Nephron (organoid): ENCODE data around the gene BTG2.

ENCODE experiments used
- H3K27ac Mint-ChIP-seq, 3 experiments: 2 replicates each; pipeline ENCODE4 v1.8.0; 2020; ENCODE audit warnings: mixed read lengths in 3 of 3, mild to moderate bottlenecking in 2 of 3, moderate library complexity in 1 of 3
- H3K27me3 Mint-ChIP-seq: 2 replicates; pipeline ENCODE4 v1.8.0; 2021; ENCODE audit warnings: low read depth, mild to moderate bottlenecking, moderate library complexity, mixed read lengths
- H3K36me3 Mint-ChIP-seq: 2 replicates; pipeline ENCODE4 v1.8.0; 2020; ENCODE audit warnings: low read depth, mixed read lengths
- H3K4me1 Mint-ChIP-seq: 2 replicates; pipeline ENCODE4 v1.8.0; 2020; ENCODE audit warnings: mixed read lengths
- H3K4me3 Mint-ChIP-seq, 3 experiments: 2 replicates each; pipeline ENCODE4 v1.8.0; 2020; ENCODE audit warnings: mild to moderate bottlenecking in 3 of 3, mixed read lengths in 3 of 3, moderate library complexity in 2 of 3
- H3K9me3 Mint-ChIP-seq: 2 replicates; pipeline ENCODE4 v1.8.0; 2020; ENCODE audit warnings: mixed read lengths
- TF ChIP-seq, protein P1 (sequence below), 3 experiments: fragments of 200-600 bp; sonication (generic); IDR thresholded peaks; one replicate each; pipeline ENCODE4 v1.5.0; 2021; ENCODE audit warnings: antibody characterized with exemption in 3 of 3; ENCODE audit not compliant: unreplicated experiment in 3 of 3

BTG2 gene

DNA sequence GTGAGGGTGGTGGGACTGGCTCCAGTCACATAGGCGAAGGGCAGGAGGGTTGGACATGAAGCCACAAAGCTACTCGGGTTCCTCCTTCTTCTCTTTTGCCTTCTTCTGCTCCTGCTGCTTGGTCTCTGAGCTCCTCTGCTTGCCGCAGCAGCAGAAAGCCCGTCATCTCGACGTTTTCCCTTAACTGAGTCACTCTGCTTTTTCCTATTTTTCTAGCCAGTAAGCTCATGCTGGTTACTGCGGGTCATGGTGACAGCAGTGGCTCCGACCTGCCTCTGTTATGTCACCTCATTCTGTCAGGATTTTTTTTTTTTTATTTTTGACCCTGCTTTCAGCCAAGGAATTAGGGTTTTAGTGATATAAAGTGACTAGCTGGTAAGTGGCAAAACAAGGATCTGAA, 48.2 kb downstream of the BTG2 start:
- no peak overlapping the region for H3K4me3 Mint-ChIP-seq
- H3K27ac Mint-ChIP-seq: no peak overlapping the region
- peaks cover 22% of the 10 kb centered on the region for H3K27me3 Mint-ChIP-seq
- H3K9me3 Mint-ChIP-seq: no peaks in the 10 kb centered on the region
- no peaks in the 10 kb centered on the region for H3K36me3 Mint-ChIP-seq
- TF ChIP-seq, protein P1, sequence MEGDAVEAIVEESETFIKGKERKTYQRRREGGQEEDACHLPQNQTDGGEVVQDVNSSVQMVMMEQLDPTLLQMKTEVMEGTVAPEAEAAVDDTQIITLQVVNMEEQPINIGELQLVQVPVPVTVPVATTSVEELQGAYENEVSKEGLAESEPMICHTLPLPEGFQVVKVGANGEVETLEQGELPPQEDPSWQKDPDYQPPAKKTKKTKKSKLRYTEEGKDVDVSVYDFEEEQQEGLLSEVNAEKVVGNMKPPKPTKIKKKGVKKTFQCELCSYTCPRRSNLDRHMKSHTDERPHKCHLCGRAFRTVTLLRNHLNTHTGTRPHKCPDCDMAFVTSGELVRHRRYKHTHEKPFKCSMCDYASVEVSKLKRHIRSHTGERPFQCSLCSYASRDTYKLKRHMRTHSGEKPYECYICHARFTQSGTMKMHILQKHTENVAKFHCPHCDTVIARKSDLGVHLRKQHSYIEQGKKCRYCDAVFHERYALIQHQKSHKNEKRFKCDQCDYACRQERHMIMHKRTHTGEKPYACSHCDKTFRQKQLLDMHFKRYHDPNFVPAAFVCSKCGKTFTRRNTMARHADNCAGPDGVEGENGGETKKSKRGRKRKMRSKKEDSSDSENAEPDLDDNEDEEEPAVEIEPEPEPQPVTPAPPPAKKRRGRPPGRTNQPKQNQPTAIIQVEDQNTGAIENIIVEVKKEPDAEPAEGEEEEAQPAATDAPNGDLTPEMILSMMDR (IDR thresholded peaks at IDR 0.05; ENCODE audit: unreplicated experiment in 3 of 3): no peak
- H3K4me1 Mint-ChIP-seq: peaks cover 21% of the 10 kb centered on the region

DNA sequence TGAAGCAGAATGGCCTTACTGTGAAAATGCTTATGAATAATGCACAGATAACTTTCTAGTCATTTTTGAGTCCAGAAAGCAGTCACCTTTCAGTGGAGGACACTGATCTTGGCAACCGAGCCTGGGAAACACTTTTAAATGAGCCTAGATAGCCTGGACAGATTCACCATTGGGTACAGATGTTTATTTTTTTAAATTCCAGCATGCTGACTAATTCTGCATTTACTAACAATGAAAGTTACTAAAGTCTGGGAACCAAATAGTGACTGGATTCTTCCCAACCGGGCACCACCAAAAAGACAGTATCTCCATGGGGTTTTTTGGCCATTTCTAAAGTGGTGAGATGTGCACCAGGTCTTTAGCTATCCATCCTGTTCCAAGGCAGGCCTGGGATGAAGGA, 48.9 kb downstream of the BTG2 start:
- peaks cover 22% of the 10 kb centered on the region for H3K27me3 Mint-ChIP-seq
- H3K27ac Mint-ChIP-seq: no peak overlapping the region

DNA sequence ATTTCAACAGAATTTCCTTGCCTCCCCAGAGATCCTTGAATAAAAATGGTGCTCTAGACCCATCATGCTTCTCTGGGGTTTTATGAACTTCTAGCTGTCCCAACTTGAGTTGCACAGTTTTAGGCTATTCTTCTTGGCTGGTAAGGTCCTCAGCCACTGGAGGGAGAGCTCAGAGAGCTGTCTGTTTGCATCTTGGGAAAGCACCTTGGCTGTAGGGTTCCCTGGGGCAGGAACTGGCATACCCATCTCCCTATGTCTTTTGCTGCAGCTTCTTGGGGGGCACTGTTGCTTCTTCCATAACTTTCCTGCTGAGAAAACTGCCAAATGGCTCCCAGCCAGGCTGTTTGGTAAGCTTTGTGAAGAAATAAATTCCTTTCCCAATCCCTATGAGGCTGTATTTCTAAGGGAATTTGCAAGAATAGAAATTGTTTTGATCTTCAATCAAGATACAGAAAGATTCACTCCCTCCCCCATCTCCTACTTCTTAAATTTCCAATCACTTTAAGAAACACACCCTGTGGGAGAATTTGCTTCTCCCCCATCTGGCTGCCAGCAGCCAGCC, 53.8 kb downstream of the BTG2 start:
- TF ChIP-seq, protein P1 (IDR thresholded peaks at IDR 0.05; ENCODE audit: unreplicated experiment in 3 of 3): no peak
- Mint-ChIP-seq H3K9me3 (no peaks in the 10 kb centered on the region), H3K27me3 (peaks cover 16% of the 10 kb centered on the region), H3K36me3 (no peaks in the 10 kb centered on the region), H3K4me1 (peaks cover 25% of the 10 kb centered on the region), H3K27ac (no peak overlapping the region), H3K4me3 (no peak overlapping the region)

More for the DNA sequence above, 48.9 kb downstream of the BTG2 start:
- TF ChIP-seq, protein P1 (IDR thresholded peaks at IDR 0.05; ENCODE audit: unreplicated experiment in 3 of 3): no peak
- Mint-ChIP-seq H3K9me3 (no peaks in the 10 kb centered on the region), H3K4me3 (no peak overlapping the region), H3K36me3 (no peaks in the 10 kb centered on the region), H3K4me1 (peaks cover 25% of the 10 kb centered on the region)
